K562 (cell line): ENCODE data around the gene TMEM237. TPM values are rescaled to one million over a fixed set of nuclear protein-coding genes. Genes with fewer than 3 reads are reported as not detected.

Experiments used
- ATAC-seq: fragments of 200-7000 bp; cut with Tn5 transposase; 3 replicates; pipeline ENCODE4 v1.9.1; 2020; ENCODE audit warnings: moderate library complexity
- BruUV-seq: library from RNA; stranded (reverse); fragments of 400-500 nt; replicated peaks from 2 replicates; lab custom pipeline; 2021; lab: Mats Ljungman, UMichigan
- CTCF ChIA-PET: fragments of 300-600 bp; formaldehyde crosslinking; extraction: SDS; loops from one replicate; lab custom pipeline; 2021; ENCODE audit warnings: low intra/inter-chr PET ratio; lab: Yijun Ruan, JAX
- POLR2A ChIA-PET: fragments of 300-600, 350-650 bp; sonication (Branson Sonifier 250); formaldehyde crosslinking; extraction: SDS; loops from one replicate; lab custom pipeline; 2021; ENCODE audit warnings: antibody characterized with exemption, inconsistent platforms; lab: Yijun Ruan, JAX
- DNase-seq, 4 experiments: peaks; one replicate each; pipeline versions ENCODE4 v3.0.0 to v3.0.0-alpha.2; 2011 to 2018; ENCODE audit warnings: low spot score in 3 of 4, mixed read lengths in 3 of 4; ENCODE audit errors: extremely low read depth in 1 of 4
- FAIRE-seq: peaks from 2 replicates; lab custom pipeline; 2011; peaks lifted over from hg19 to GRCh38; lab: Jason Lieb, UNC
- H2AFZ ChIP-seq: 2 replicates; pipeline ENCODE4 v1.6.0; 2011; ENCODE audit warnings: low read depth, low read length, control low read depth, inconsistent platforms
- H3K27ac ChIP-seq: fragments of 200-600 bp; 3 replicates; pipeline ENCODE4 v1.8.0; 2011; ENCODE audit warnings: low read depth, mild to moderate bottlenecking, control low read depth, inconsistent platforms, low read length, moderate library complexity, mixed read lengths; ENCODE audit errors: extremely low read depth
- H3K27me3 ChIP-seq, 2 experiments: fragments of 300-600 bp in 1 of 2; 2 replicates in 1 of 2; 3 replicates in 1 of 2; pipeline versions ENCODE4 v1.6.0 to v1.8.0; 2011; ENCODE audit warnings: inconsistent platforms in 2 of 2, low read length in 2 of 2, mild to moderate bottlenecking in 1 of 2, mixed read lengths in 1 of 2, moderate library complexity in 1 of 2; ENCODE audit not compliant: control insufficient read depth in 2 of 2, insufficient read depth in 2 of 2
- H3K36me3 ChIP-seq: fragments of 300-600 bp; 3 replicates; pipeline ENCODE4 v1.8.0; 2011; ENCODE audit warnings: mild to moderate bottlenecking, low read length, inconsistent platforms; ENCODE audit not compliant: control insufficient read depth, insufficient read depth
- H3K4me1 ChIP-seq, 2 experiments: fragments of 200-600 bp in 1 of 2; replicated peaks in 1 of 2; 2 replicates in 1 of 2; 3 replicates in 1 of 2; pipeline versions ENCODE4 v1.5.1 to v1.8.0; 2011; ENCODE audit warnings: inconsistent platforms in 2 of 2, low read length in 2 of 2, mild to moderate bottlenecking in 1 of 2, mixed read lengths in 1 of 2, moderate library complexity in 1 of 2; ENCODE audit not compliant: control insufficient read depth in 2 of 2, insufficient read depth in 2 of 2
- H3K4me2 ChIP-seq: 2 replicates; pipeline ENCODE4 v1.6.1; 2011; ENCODE audit warnings: low read length, control low read depth, inconsistent platforms, mixed read lengths; ENCODE audit not compliant: insufficient read depth
- H3K4me3 ChIP-seq: fragments of 200-600 bp; sonication (generic), shearing (Covaris generic); 2 replicates; pipeline ENCODE4 v1.5.1; 2016; ENCODE audit warnings: control low read depth, inconsistent platforms
- H3K79me2 ChIP-seq: fragments of 200-600 bp; 3 replicates; pipeline ENCODE4 v1.8.0; 2011; ENCODE audit warnings: low read length, inconsistent platforms; ENCODE audit not compliant: control insufficient read depth, insufficient read depth
- H3K9ac ChIP-seq, 2 experiments: 2 replicates each; pipeline versions ENCODE4 v1.6.0 to v1.6.1; 2011; ENCODE audit warnings: low read depth in 2 of 2, low read length in 2 of 2, control low read depth in 1 of 2, inconsistent platforms in 1 of 2, mild to moderate bottlenecking in 1 of 2, mixed read lengths in 1 of 2; ENCODE audit not compliant: insufficient read depth in 1 of 2
- H3K9me1 ChIP-seq: one replicate; pipeline ENCODE4 v1.6.0; 2011; ENCODE audit warnings: inconsistent platforms, mild to moderate bottlenecking, low read length, moderate library complexity; ENCODE audit not compliant: control insufficient read depth, insufficient read depth
- H3K9me3 ChIP-seq: replicated peaks from 2 replicates; pipeline ENCODE4 v1.5.1; 2011; ENCODE audit warnings: low read depth, low read length, inconsistent platforms; ENCODE audit not compliant: control insufficient read depth, insufficient read depth
- H4K20me1 ChIP-seq: replicated peaks from 2 replicates; pipeline ENCODE4 v1.6.1; 2011; ENCODE audit warnings: low read length, inconsistent platforms, mixed read lengths; ENCODE audit not compliant: control insufficient read depth, insufficient read depth
- ADNP ChIP-seq: fragments of 200-800 bp; sonication (Bioruptor generic); IDR thresholded peaks from 2 replicates; pipeline ENCODE4 v1.6.1; 2016; ENCODE audit warnings: missing genetic modification characterization, missing compliant biosample characterization
- BDP1 ChIP-seq: IDR thresholded peaks from 3 replicates; pipeline ENCODE4 v1.6.1; 2011; ENCODE audit not compliant: insufficient read length, insufficient read depth
- BHLHE40 ChIP-seq: IDR thresholded peaks from 2 replicates; pipeline ENCODE4 v1.6.1; 2011; ENCODE audit warnings: low read length, improper control_type of control experiment
- FOXP1 ChIP-seq: sonication (generic); formaldehyde crosslinking; IDR thresholded peaks from 2 replicates; pipeline ENCODE4 v1.8.0; 2022; ENCODE audit warnings: mild to moderate bottlenecking, missing genetic modification reagents
- MAZ ChIP-seq, 2 experiments: fragments of 450-650 bp in 1 of 2; sonication (generic) in 1 of 2; formaldehyde crosslinking; IDR thresholded peaks in 1 of 2; conservative IDR thresholded peaks in 1 of 2; 2 replicates each; pipeline versions ENCODE4 v1.4.0 to v1.5.0; 2020; ENCODE audit warnings: mild to moderate bottlenecking in 1 of 2, missing genetic modification reagents in 1 of 2
- MCM3 ChIP-seq: fragments of 450-650 bp; IDR thresholded peaks from 2 replicates; pipeline ENCODE4 v1.6.1; 2016
- NCOA2 ChIP-seq, 2 experiments: fragments of 450-650 bp; IDR thresholded peaks; 2 replicates each; pipeline ENCODE4 v1.6.1; 2018; ENCODE audit warnings: mild to moderate bottlenecking in 2 of 2, moderate library complexity in 1 of 2; ENCODE audit not compliant: partially characterized antibody in 2 of 2
- PCBP2 ChIP-seq: fragments of 200-400 bp; formaldehyde crosslinking; IDR thresholded peaks from 2 replicates; pipeline ENCODE4 v1.6.1; 2018; ENCODE audit warnings: low read length, low read depth, mild to moderate bottlenecking, moderate library complexity; ENCODE audit not compliant: poor library complexity, severe bottlenecking
- PHF8 ChIP-seq: fragments of 200-600 bp; sonication (generic); IDR thresholded peaks from 2 replicates; pipeline ENCODE4 v1.6.1; 2012; ENCODE audit warnings: mixed run types, mild to moderate bottlenecking, inconsistent platforms, low read length, moderate library complexity, borderline replicate concordance
- POLR2AphosphoS2 ChIP-seq: IDR thresholded peaks from 2 replicates; pipeline ENCODE4 v1.6.1; 2012; ENCODE audit warnings: low read length, improper control_type of control experiment
- PRPF4 ChIP-seq: fragments of 200-400 bp; formaldehyde crosslinking; IDR thresholded peaks from one replicate; pipeline ENCODE4 v1.6.1; 2017; ENCODE audit warnings: low read length, low read depth, mild to moderate bottlenecking; ENCODE audit not compliant: insufficient read depth, poor library complexity, severe bottlenecking
- PTBP1 ChIP-seq: fragments of 200-400 bp; formaldehyde crosslinking; IDR thresholded peaks from 2 replicates; pipeline ENCODE4 v1.6.1; 2017; ENCODE audit warnings: low read depth, low read length
- SMAD1 ChIP-seq: fragments of 150-350 bp; IDR thresholded peaks from 2 replicates; pipeline ENCODE4 v1.6.1; 2014; ENCODE audit warnings: low read length, low read depth; ENCODE audit not compliant: partially characterized antibody
- SMARCC2 ChIP-seq: fragments of 450-650 bp; IDR thresholded peaks from 2 replicates; pipeline ENCODE4 v1.6.1; 2017; ENCODE audit warnings: antibody characterized with exemption, moderate library complexity, mild to moderate bottlenecking, low read depth
- STAT5B ChIP-seq: fragments of 250-450 bp; sonication (Bioruptor Pico); IDR thresholded peaks from 2 replicates; pipeline ENCODE4 v1.8.0; 2021; ENCODE audit warnings: mild to moderate bottlenecking, inconsistent platforms
- TBP ChIP-seq: optimal IDR thresholded peaks from 2 replicates; pipeline ENCODE3; 2011; ENCODE audit warnings: low read depth, low read length, improper control_type of control experiment
- ZNF444 ChIP-seq: fragments of 250-450 bp; sonication (Bioruptor Pico); IDR thresholded peaks from 2 replicates; pipeline ENCODE4 v1.4.0; 2020; ENCODE audit warnings: mild to moderate bottlenecking, moderate library complexity
- ZNF696 ChIP-seq: fragments of 250-450 bp; sonication (Bioruptor Pico); conservative IDR thresholded peaks from 2 replicates; pipeline ENCODE4 v1.4.0; 2020; ENCODE audit warnings: mild to moderate bottlenecking, moderate library complexity
- WGBS: fragments of 100-300 bp; shearing (Covaris generic); methylation state at CpG from one replicate; pipeline ENCODE4 v1.1.6; 2016; ENCODE audit warnings: low coverage, mixed read lengths; ENCODE audit not compliant: insufficient coverage; ENCODE audit errors: missing lambda C conversion rate; 5-methylcytosine and 5-hydroxymethylcytosine counted together
- in situ Hi-C: fragments of 300-500 bp; cut with MboI; formaldehyde crosslinking; loops from 4 replicates; pipeline ENCODE4 v1.15.0; 2018; ENCODE audit warnings: inconsistent platforms, mixed read lengths
- intact Hi-C: fragments of 100-400 bp; cut with micrococcal nuclease; formaldehyde crosslinking; loops from 2 replicates; pipeline ENCODE4 v1.14.2; 2022
- polyA plus RNA-seq, 8 experiments: library from polyadenylated mRNA; depleted of rRNA in 4 of 8; stranded (reverse) in 5 of 8; unstranded in 3 of 8; fragments of >200 nt; fragmentation: Nextera tagmentation in 2 of 8; fragmentation: Illumina TruSeq in 1 of 8; extraction: Ambion mirVana in 2 of 8; extraction: Trizol in 1 of 8; gene quantifications; 2 replicates each; pipeline versions ENCODE4 v1.2.1 to v1.2.3, GENCODE V29; 2011 to 2014; ENCODE audit warnings: inconsistent platforms in 1 of 8, missing spikeins in 1 of 8
- total RNA-seq, 7 experiments: library from RNA; depleted of rRNA in 6 of 7; stranded (reverse); fragments of >200 nt in 6 of 7; fragmentation: Illumina TruSeq in 2 of 7; extraction: Trizol in 2 of 7; gene quantifications; 2 replicates each; pipeline versions ENCODE4 v1.2.1 to v1.2.3, GENCODE V29; 2011 to 2021; ENCODE audit warnings: low replicate concordance in 1 of 7

Gene TMEM237
- total and polyA plus RNA-seq, 9 of the 15 experiments (the other 6 are each of a cell fraction or from before 2014, with no cell fraction given): 6.2 to 25.6 (median 17.9) TPM

- intact Hi-C loops: no loop called here
- Histone ChIP-seq H3K9me3 (no peaks in the 10 kb centered on the region), H3K4me2 (no peak overlapping the region), H3K36me3 (peaks cover 26% of the 10 kb centered on the region), H3K27me3 (no peaks in the 10 kb centered on the region), H3K4me1 (peaks cover 0 to 7% of the 10 kb centered on the region in 2 experiments; a peak in 1 of 5 replicates), H3K79me2 (peaks cover 4% of the 10 kb centered on the region; the same call in 1 of the 3 replicates), H3K9me1 (no peaks in the 10 kb centered on the region), H3K27ac (no peak overlapping the region), H3K4me3 (no peak overlapping the region), H2AFZ (no peak overlapping the region), H4K20me1 (no peaks in the 10 kb centered on the region), H3K9ac (no peak overlapping the region)
- ChIA-PET POLR2A (no interaction called here), CTCF (no interaction called here)
- ATAC-seq (no peak), DNase-seq (no peak), FAIRE-seq (no peak)
- 60% methylated on average over 4 of the region's 4 CpGs for WGBS
- in situ Hi-C loops: no loop called here
- TF ChIP-seq ZNF444 (no peak), MCM3 (no peak)
- no TSS peak for BruUV-seq
Observed at GRCh38 chr2:201638326-201638725, 5.0 kb downstream of the TMEM237 start.

GRCh38 chr2:201633661-201634249 is 9.5 kb downstream of the TMEM237 start:
- FAIRE-seq: no peak
- Histone ChIP-seq H4K20me1 (no peaks in the 10 kb centered on the region), H3K9me1 (no peaks in the 10 kb centered on the region), H3K9me3 (no peaks in the 10 kb centered on the region), H3K36me3 (peaks cover 33% of the 10 kb centered on the region; the same call in 2 of the 3 replicates), H2AFZ (no peak overlapping the region), H3K27ac (no peak overlapping the region), H3K4me1 (no peaks in the 10 kb centered on the region), H3K9ac (no peak overlapping the region), H3K4me2 (no peak overlapping the region), H3K4me3 (no peak overlapping the region), H3K27me3 (no peaks in the 10 kb centered on the region), H3K79me2 (no peaks in the 10 kb centered on the region)
- BruUV-seq: no TSS peak
- no peak for ATAC-seq
- ChIA-PET CTCF (no interaction called here), POLR2A (no interaction called here)
- in situ Hi-C loops: no loop called here
- DNase-seq: no peak
- WGBS: 85% methylated on average over 4 of the region's 4 CpGs
- intact Hi-C loops: no loop called here
- no peak for TF ChIP-seq FOXP1
- no peak for TF ChIP-seq SMARCC2
- no peak for TF ChIP-seq PRPF4
- no peak for TF ChIP-seq TBP
- TF ChIP-seq POLR2AphosphoS2: no peak
- TF ChIP-seq BHLHE40: no peak
- TF ChIP-seq SMAD1: no peak
- TF ChIP-seq ZNF696: no peak
- TF ChIP-seq NCOA2 (IDR thresholded peaks at IDR 0.05; ENCODE audit: partially characterized antibody in 2 of 2): no peak
- TF ChIP-seq PCBP2: no peak
- TF ChIP-seq BDP1: no peak
- TF ChIP-seq MAZ (CRISPR knock-in tag; conservative IDR thresholded peaks at IDR 0.05 in 1 of 2, IDR thresholded peaks at IDR 0.05 in 1 of 2): no peak
- no peak for TF ChIP-seq ZNF444
- TF ChIP-seq ADNP (tag): no peak
- no peak for TF ChIP-seq PHF8
- TF ChIP-seq STAT5B (CRISPR knock-in tag): no peak
- no peak for TF ChIP-seq PTBP1
